Hepatocyte (in vitro differentiated cells): ENCODE results near the gene HEBP1. TPM values are rescaled to one million over a fixed set of nuclear protein-coding genes. Genes with fewer than 3 reads are reported as not detected.

Source experiments
- DNase-seq: peaks from one replicate; pipeline ENCODE4 v3.0.0-alpha.2; 2016; ENCODE audit warnings: low spot score
- H2AFZ ChIP-seq: fragments of 200-600 bp; sonication (generic); 2 replicates; pipeline ENCODE4 v1.6.0; 2016; ENCODE audit warnings: antibody characterized with exemption, mild to moderate bottlenecking
- H3K27ac ChIP-seq: fragments of 200-600 bp; sonication (generic); 2 replicates; pipeline ENCODE4 v1.5.1; 2016; ENCODE audit warnings: mild to moderate bottlenecking
- H3K27me3 ChIP-seq: fragments of 200-600 bp; sonication (generic); 2 replicates; pipeline ENCODE4 v1.6.1; 2016
- H3K36me3 ChIP-seq: fragments of 200-600 bp; sonication (generic); replicated peaks from 2 replicates; pipeline ENCODE4 v1.5.1; 2016; ENCODE audit warnings: low read depth; ENCODE audit not compliant: insufficient read depth
- H3K4me1 ChIP-seq: fragments of 200-600 bp; sonication (generic); 2 replicates; pipeline ENCODE4 v1.5.1; 2016; ENCODE audit warnings: mild to moderate bottlenecking, moderate library complexity; ENCODE audit not compliant: insufficient read depth
- H3K4me2 ChIP-seq: fragments of 200-600 bp; sonication (generic); 2 replicates; pipeline ENCODE4 v1.6.0; 2016
- H3K4me3 ChIP-seq: fragments of 200-600 bp; sonication (generic); 2 replicates; pipeline ENCODE4 v1.5.1; 2016; ENCODE audit warnings: mild to moderate bottlenecking
- H3K79me2 ChIP-seq: fragments of 200-600 bp; sonication (generic); 2 replicates; pipeline ENCODE4 v1.6.0; 2017; ENCODE audit warnings: mild to moderate bottlenecking
- H3K9me2 ChIP-seq: fragments of 200-600 bp; sonication (generic); replicated peaks from 2 replicates; pipeline ENCODE4 v1.6.0; 2017; ENCODE audit warnings: mild to moderate bottlenecking; ENCODE audit not compliant: insufficient read depth
- H3K9me3 ChIP-seq: fragments of 200-600 bp; sonication (generic); 2 replicates; pipeline ENCODE4 v1.5.1; 2016; ENCODE audit warnings: low read depth, mild to moderate bottlenecking
- H4K20me1 ChIP-seq: fragments of 200-600 bp; sonication (generic); 2 replicates; pipeline ENCODE4 v1.6.0; 2016; ENCODE audit warnings: mild to moderate bottlenecking; ENCODE audit not compliant: insufficient read depth, poor library complexity, severe bottlenecking
- EZH2 ChIP-seq: fragments of 200-600 bp; sonication (generic); IDR thresholded peaks from 2 replicates; pipeline ENCODE4 v1.6.1; 2016; ENCODE audit warnings: antibody characterized with exemption, mild to moderate bottlenecking, borderline replicate concordance
- EZH2phosphoT487 ChIP-seq: fragments of 200-600 bp; sonication (generic); IDR thresholded peaks from one replicate; pipeline ENCODE4 v1.6.1; 2018; ENCODE audit warnings: antibody characterized with exemption, mild to moderate bottlenecking, low read depth, moderate library complexity; ENCODE audit not compliant: unreplicated experiment, severe bottlenecking
- WGBS: methylation state at CpG from one replicate; pipeline ENCODE4 v1.1.6; 2016; ENCODE audit warnings: low lambda C conversion rate; ENCODE audit errors: missing lambda C conversion rate; 5-methylcytosine and 5-hydroxymethylcytosine counted together
- polyA plus RNA-seq: library from polyadenylated mRNA; unstranded; fragments of >200 nt; fragmentation: Nextera tagmentation; extraction: Ambion mirVana; gene quantifications from 2 replicates; pipeline ENCODE4 v1.2.1, GENCODE V29; 2016
- total RNA-seq: library from RNA; depleted of rRNA; stranded (reverse); fragments of >200 nt; gene quantifications from 2 replicates; pipeline ENCODE4 v1.2.3, GENCODE V29; 2014
- TF ChIP-seq, protein P1 (sequence below): fragments of 200-600 bp; sonication (generic); IDR thresholded peaks from 2 replicates; pipeline ENCODE4 v1.5.1; 2016; ENCODE audit warnings: antibody characterized with exemption, mild to moderate bottlenecking; ENCODE audit not compliant: poor library complexity

Gene HEBP1
- total and polyA plus RNA-seq, 2 experiments from 2014 or later: 30.1 to 89.5 TPM

DNA sequence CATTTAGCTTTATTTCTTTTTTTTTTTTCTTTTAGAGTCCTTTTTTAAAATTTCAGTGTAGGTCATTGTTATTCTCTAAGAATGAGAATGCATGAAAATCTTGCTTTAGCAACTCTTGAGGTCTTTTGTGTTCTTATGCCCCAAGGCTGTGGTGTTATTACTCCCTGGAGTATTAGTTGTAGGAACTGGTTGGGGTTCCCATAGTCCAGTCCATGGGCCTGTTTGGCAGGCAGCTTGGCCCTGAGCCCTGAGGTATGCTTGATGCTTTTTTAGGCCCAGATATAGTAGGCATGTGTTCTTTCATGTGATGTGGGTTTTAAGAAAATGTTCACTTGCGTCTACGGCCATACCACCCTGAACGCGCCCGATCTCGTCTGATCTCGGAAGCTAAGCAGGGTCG, 45.8 kb upstream of the HEBP1 start:
- Histone ChIP-seq H3K4me3 (no peak overlapping the region), H3K9me2 (no peaks in the 10 kb centered on the region)
- WGBS: 87% methylated on average over 8 of the region's 8 CpGs

DNA sequence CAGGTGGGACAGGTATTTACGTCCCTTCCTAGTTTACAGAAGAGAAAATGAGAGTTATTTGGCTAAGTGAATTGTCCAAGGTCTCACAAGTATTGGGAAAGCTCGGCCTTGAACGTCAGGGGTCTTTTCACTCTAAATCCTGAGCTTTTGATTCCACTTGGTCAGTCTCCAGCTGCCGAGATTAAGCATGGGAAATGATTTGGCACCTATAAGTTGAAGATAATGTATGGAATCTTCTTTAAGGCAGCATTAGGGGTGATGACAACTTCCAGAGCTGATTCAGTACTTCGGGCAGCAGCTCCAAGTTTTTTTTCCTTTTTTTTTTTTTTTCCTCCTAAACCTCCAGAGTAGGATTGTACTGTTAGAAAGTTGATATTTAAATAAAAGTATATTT, 44.8 kb upstream of the HEBP1 start:
- TF ChIP-seq EZH2 (no peak), EZH2phosphoT487 (no peak)
- TF ChIP-seq, protein P1, sequence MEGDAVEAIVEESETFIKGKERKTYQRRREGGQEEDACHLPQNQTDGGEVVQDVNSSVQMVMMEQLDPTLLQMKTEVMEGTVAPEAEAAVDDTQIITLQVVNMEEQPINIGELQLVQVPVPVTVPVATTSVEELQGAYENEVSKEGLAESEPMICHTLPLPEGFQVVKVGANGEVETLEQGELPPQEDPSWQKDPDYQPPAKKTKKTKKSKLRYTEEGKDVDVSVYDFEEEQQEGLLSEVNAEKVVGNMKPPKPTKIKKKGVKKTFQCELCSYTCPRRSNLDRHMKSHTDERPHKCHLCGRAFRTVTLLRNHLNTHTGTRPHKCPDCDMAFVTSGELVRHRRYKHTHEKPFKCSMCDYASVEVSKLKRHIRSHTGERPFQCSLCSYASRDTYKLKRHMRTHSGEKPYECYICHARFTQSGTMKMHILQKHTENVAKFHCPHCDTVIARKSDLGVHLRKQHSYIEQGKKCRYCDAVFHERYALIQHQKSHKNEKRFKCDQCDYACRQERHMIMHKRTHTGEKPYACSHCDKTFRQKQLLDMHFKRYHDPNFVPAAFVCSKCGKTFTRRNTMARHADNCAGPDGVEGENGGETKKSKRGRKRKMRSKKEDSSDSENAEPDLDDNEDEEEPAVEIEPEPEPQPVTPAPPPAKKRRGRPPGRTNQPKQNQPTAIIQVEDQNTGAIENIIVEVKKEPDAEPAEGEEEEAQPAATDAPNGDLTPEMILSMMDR: no peak
- Histone ChIP-seq H4K20me1 (no peaks in the 10 kb centered on the region), H3K36me3 (no peaks in the 10 kb centered on the region), H3K9me2 (no peaks in the 10 kb centered on the region), H3K79me2 (peaks cover 3% of the 10 kb centered on the region), H3K4me2 (peak overlapping the region; percentile 85), H3K27me3 (no peaks in the 10 kb centered on the region), H3K4me1 (peaks cover 12% of the 10 kb centered on the region), H3K27ac (no peak overlapping the region), H3K4me3 (peak overlapping the region; percentile 92), H3K9me3 (no peaks in the 10 kb centered on the region), H2AFZ (peak overlapping the region; percentile 98)
- WGBS: 9% methylated on average over 5 of the region's 5 CpGs
- no peak for DNase-seq

More for the DNA sequence above, 45.8 kb upstream of the HEBP1 start:
- Histone ChIP-seq H3K27ac (no peak overlapping the region), H2AFZ (no peak overlapping the region), H3K4me2 (no peak overlapping the region), H3K79me2 (peaks cover 3% of the 10 kb centered on the region), H3K4me1 (peaks cover 3% of the 10 kb centered on the region), H3K9me3 (no peaks in the 10 kb centered on the region), H3K36me3 (no peaks in the 10 kb centered on the region), H4K20me1 (no peaks in the 10 kb centered on the region), H3K27me3 (no peaks in the 10 kb centered on the region)
- DNase-seq: no peak
- TF ChIP-seq EZH2phosphoT487: no peak
- TF ChIP-seq, protein P1: no peak
- TF ChIP-seq EZH2: no peak

DNA sequence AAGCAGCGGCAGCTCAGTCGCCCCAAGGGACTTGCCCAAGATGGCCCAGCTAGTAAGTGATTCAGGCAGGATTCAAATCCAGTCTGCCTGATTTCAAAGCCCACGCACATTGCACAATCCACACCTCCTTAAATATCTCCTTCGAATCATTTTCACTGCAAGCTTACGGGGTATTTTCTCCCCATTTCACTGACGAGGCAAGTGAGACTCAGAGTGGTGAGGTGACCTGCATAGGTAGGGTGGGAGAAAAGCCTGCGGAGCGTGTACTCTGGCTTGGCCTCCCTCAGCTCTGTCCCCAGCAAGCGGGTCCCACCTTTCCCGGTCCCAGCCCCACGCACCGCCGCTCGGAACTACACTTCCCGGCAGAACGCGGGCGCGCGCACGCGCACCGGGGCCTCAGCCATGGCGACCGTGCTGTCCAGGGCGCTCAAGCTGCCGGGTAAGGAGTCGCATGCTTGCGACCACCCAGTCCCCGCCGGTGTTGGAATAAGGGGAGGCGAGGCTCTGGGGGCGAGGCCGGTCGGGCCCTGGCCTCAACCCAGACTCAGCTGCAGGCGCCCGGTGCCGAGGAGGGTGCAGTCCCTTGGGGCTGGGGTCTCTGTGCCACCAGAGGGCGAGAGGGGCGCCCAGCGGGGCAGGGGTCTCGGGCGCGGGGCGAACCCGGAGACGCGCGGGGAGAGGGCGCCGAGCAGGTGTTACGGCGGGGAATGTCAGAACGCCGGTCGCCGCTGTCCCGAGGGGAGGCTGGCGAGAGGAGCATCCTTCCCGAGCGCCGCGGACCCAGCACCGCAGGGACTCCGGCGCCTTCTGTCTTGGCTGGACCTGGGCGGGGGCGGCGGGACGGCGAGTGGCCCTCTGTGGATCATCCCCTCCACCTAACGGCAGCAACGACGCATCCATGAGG, 44.2 kb upstream of the HEBP1 start, which contains the start of gene FAM234B:
Gene FAM234B, plus strand, starts transcription at position 380 of the 904 bp plus-strand sequence. Its CDS starts 23 bp downstream, at position 403.
- no peaks in the 10 kb centered on the region for H3K9me2 ChIP-seq
- H3K27ac ChIP-seq: no peak within 1 kb of the TSS
- WGBS: 8% methylated on average over 53 of the region's 74 CpGs
- H3K4me1 ChIP-seq: peaks cover 17% of the 10 kb centered on the region
- TF ChIP-seq EZH2: no peak
- TF ChIP-seq, protein P1: peak; percentile 36
- H3K27me3 ChIP-seq: no peaks in the 10 kb centered on the region
- peaks cover 3% of the 10 kb centered on the region for H3K79me2 ChIP-seq
- H3K36me3 ChIP-seq: no peaks in the 10 kb centered on the region
- H4K20me1 ChIP-seq: no peaks in the 10 kb centered on the region
- peak within 1 kb of the TSS; percentile 85 for H3K4me2 ChIP-seq
- H3K9me3 ChIP-seq: no peaks in the 10 kb centered on the region
- peak; percentile 80 for DNase-seq
- peak within 1 kb of the TSS; percentile 98 for H2AFZ ChIP-seq
- peak within 1 kb of the TSS; percentile 92 for H3K4me3 ChIP-seq
